Loucy (cell line): ENCODE results near the gene TXNDC16.

ENCODE experiments used
- CTCF ChIP-seq: fragments of 200-600 bp; sonication (generic); conservative IDR thresholded peaks from 2 replicates; pipeline ENCODE4 v1.5.1; 2014; ENCODE audit warnings: mild to moderate bottlenecking, antibody characterized with exemption, low read length
- EZH2phosphoT487 ChIP-seq: fragments of 200-600 bp; IDR thresholded peaks from 2 replicates; pipeline ENCODE4 v1.6.1; 2018; ENCODE audit warnings: antibody characterized with exemption, mild to moderate bottlenecking, moderate library complexity, borderline replicate concordance

GRCh38 chr14:52547027-52547426 lies 5.3 kb downstream of the TXNDC16 start:
- no peak for TF ChIP-seq CTCF
- no peak for TF ChIP-seq EZH2phosphoT487
